Suprapubic skin (tissue), 4 donors: ENCODE results near the gene KLHL17. TPM values are rescaled to one million over a fixed set of nuclear protein-coding genes. Genes with fewer than 3 reads are reported as not detected.
"Not testable (repeated sequence)": the region's sequence is repeated elsewhere in the genome, so short reads cannot be mapped to it uniquely, and the experiment has no call there.

Source experiments
- DNase-seq, 2 donors: peaks; one replicate each; pipeline ENCODE4 v3.0.0-alpha.2; 2019; ENCODE audit warnings: low spot score in 2 of 2
- H3K27ac ChIP-seq: fragments of 200-600 bp; sonication (generic); one replicate; pipeline ENCODE4 v1.5.1; 2019
- H3K27me3 ChIP-seq: fragments of 200-600 bp; sonication (generic); one replicate; pipeline ENCODE4 v1.5.1; 2019
- H3K36me3 ChIP-seq: fragments of 200-600 bp; sonication (generic); one replicate; pipeline ENCODE4 v1.5.1; 2019
- H3K4me1 ChIP-seq: fragments of 200-600 bp; sonication (generic); one replicate; pipeline ENCODE4 v1.5.1; 2019
- H3K4me3 ChIP-seq: fragments of 200-600 bp; sonication (generic); one replicate; pipeline ENCODE4 v1.5.1; 2019; ENCODE audit warnings: mild to moderate bottlenecking
- H3K9me3 ChIP-seq: fragments of 200-600 bp; sonication (generic); one replicate; pipeline ENCODE4 v1.5.1; 2019
- CTCF ChIP-seq, 2 donors: fragments of 200-600 bp in 1 of 2; fragments of 450-650 bp in 1 of 2; sonication (generic) in 1 of 2; IDR thresholded peaks; one replicate each; pipeline ENCODE4 v1.5.1; 2016 to 2019; ENCODE audit warnings: antibody characterized with exemption in 2 of 2, mild to moderate bottlenecking in 1 of 2, moderate library complexity in 1 of 2
- EP300 ChIP-seq: sonication (generic); formaldehyde crosslinking; IDR thresholded peaks from one replicate; pipeline ENCODE4 v1.6.1; 2017; ENCODE audit warnings: antibody characterized with exemption
- POLR2A ChIP-seq, 2 donors: fragments of 450-650 bp; IDR thresholded peaks; one replicate each; pipeline ENCODE4 v1.6.1; 2017; ENCODE audit warnings: antibody characterized with exemption in 2 of 2, mild to moderate bottlenecking in 2 of 2, moderate library complexity in 2 of 2
- POLR2AphosphoS5 ChIP-seq, 3 donors: sonication (generic); formaldehyde crosslinking; IDR thresholded peaks; one replicate each; pipeline ENCODE4 v1.6.1; 2017; ENCODE audit warnings: antibody characterized with exemption in 3 of 3
- WGBS: methylation state at CpG from one replicate; pipeline ENCODE4 v1.1.5; 2018; 5-methylcytosine and 5-hydroxymethylcytosine counted together
- total RNA-seq, 4 donors: library from RNA; depleted of rRNA; stranded (reverse); fragments of >200 nt; gene quantifications; one replicate each; pipeline ENCODE4 v1.1.0, GENCODE V29; 2016

KLHL17 gene
- total RNA-seq, 4 donors from 2014 or later, result 9.7 to 38.3 (median 17.0) TPM

GRCh38 chr1:1004780-1005697 lies 44.7 kb downstream of the KLHL17 start:
- Histone ChIP-seq H3K27ac (no peak overlapping the region), H3K36me3 (no peaks in the 10 kb centered on the region), H3K27me3 (peaks cover 53% of the 10 kb centered on the region), H3K9me3 (no peaks in the 10 kb centered on the region), H3K4me1 (peaks cover 58% of the 10 kb centered on the region), H3K4me3 (no peak overlapping the region)
- peak in 1 of 2 donors; percentile 75 for DNase-seq
- TF ChIP-seq EP300, result no peak
- TF ChIP-seq POLR2A (IDR thresholded peaks at IDR 0.05), result no peak
- TF ChIP-seq CTCF (IDR thresholded peaks at IDR 0.05), result no peak
- TF ChIP-seq POLR2AphosphoS5 (IDR thresholded peaks at IDR 0.05), result no peak
- 55% methylated on average over 14 of the region's 21 CpGs for WGBS

DNA sequence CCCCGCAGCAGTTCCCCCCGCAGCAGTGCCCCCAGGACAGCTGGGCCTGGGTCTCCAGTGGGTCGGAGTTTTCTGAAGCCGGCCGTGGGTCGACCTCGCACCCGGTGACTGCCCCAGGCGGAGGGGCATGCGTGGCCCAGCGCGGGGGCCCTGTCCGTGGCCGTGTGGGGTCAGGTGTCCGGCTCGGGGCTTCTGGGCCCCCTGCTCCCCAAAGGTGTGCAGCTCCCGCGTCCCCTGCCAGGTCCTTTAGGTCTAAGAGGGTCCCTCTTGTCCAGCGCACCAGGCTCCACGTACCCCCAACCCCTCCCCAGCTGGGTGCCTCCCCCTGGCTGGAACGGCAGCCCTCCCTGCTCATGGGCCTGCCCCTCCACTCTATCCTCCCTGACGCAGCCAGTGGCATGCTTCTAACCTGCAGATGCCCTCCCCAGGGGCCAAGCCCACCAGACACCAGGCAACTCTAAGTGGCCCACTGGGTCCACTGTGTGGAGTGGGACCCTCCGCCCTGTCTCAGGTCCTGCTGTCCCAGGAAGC lies 45.5 kb downstream of the KLHL17 start:
- Histone ChIP-seq H3K27me3 (peaks cover 45% of the 10 kb centered on the region), H3K4me1 (peaks cover 50% of the 10 kb centered on the region), H3K4me3 (no peak overlapping the region), H3K9me3 (no peaks in the 10 kb centered on the region), H3K36me3 (no peaks in the 10 kb centered on the region), H3K27ac (no peak overlapping the region)
- no CpG with 5 or more reads among the region's 23 CpGs for WGBS
- TF ChIP-seq CTCF (IDR thresholded peaks at IDR 0.05) (no peak), EP300 (no peak), POLR2A (IDR thresholded peaks at IDR 0.05) (no peak), POLR2AphosphoS5 (IDR thresholded peaks at IDR 0.05) (no peak)
- peak; percentile 61 to 72 for DNase-seq

DNA sequence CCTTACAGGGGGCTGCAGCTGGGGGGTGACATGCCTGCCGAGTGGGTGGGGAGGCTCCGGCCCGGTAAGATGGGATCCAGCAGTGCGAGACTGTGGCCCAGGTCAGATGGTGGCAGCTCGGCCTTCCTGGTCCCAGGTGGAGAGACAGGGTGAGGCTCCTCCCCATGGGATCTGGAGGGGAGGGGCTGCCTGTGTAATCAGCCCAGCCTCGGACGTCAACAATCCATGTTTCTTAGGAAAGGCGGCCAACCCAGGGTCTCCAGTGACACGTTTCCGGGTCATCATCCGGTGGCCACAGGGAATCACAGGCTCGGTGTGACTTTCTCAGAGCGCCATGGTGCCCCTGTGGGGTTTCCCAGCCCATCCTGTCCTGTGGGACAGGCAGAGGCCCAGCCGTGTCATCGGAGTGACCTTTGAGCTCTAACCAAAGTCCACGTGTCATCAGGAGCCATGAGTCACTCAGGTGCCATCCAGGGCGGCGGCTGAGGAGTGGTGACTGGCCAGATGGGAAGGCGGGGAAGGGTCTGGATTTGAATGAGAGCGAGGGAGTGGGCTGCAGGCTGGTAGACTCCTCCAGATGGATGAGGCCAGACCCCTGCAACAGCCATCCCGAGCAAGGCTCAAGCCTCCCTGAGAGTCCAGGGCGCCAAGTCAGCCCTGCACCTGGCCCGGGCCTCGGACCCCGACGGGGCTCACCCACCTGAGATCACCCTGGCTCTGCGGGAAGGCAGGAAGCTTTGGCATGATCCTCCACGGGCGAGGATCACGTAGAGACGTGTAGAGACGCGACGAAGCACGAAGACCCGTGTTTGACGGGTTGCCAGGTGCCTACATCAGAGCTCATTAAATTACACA lies 46.1 kb downstream of the KLHL17 start:
- no peaks in the 10 kb centered on the region for H3K9me3 ChIP-seq
- peaks cover 38% of the 10 kb centered on the region for H3K27me3 ChIP-seq
- no peak for TF ChIP-seq CTCF (IDR thresholded peaks at IDR 0.05)
- 61% methylated on average over 13 of the region's 37 CpGs for WGBS
- H3K4me3 ChIP-seq, result no peak overlapping the region
- H3K36me3 ChIP-seq, result no peaks in the 10 kb centered on the region
- H3K4me1 ChIP-seq, result peaks cover 43% of the 10 kb centered on the region
- no peak overlapping the region for H3K27ac ChIP-seq
- DNase-seq, result peak in 1 of 2 donors; percentile 61

DNA sequence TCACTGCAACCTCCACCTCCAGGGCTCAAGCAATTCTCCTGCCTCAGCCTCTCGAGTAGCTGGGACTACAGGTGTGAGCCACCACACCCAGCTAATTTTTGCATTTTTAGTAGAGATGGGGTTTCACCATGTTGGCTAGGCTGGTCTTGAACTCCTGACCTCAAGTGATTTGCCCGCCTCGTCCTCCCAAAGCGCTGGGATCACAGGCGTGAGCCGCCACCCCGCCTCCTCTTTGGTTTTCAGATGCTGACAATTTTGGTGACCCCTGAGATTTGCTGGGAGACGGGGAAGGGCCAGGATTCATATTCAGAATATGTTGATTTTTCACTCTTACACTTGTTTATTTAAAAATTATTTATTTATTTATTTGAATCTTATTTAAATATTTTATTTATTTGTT lies 49.7 kb downstream of the KLHL17 start:
- WGBS, result 92% methylated on average over 8 of the region's 8 CpGs
- peaks cover 12% of the 10 kb centered on the region for H3K27me3 ChIP-seq

DNA sequence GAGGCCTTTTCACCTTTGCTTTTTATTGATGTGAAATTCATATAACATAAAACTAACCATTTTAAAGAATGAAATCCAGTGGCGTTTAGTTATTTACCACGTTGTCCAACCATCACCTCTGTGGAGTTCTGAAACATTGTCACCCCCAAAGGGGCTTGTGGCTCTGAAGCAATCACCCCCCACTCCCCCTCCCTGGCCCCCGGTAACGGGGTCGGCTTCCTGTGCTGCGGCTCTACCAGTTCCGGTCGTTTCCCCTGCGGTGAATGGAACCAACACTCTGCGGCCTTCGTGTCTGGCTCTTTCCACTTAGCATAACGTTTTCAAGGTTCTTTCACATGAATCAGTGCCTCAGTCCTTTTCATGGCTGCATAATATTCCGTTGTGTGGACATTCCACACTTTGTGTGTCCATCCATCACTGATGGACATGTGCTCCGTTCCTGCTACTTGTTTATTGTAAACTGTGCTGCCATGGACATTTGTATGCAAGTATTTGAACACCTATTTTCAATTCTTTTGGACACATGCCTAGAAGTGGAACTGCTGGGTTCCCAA lies 51.1 kb downstream of the KLHL17 start:
- Histone ChIP-seq H3K36me3 (no peaks in the 10 kb centered on the region), H3K27ac (no peak overlapping the region), H3K9me3 (no peaks in the 10 kb centered on the region), H3K4me1 (peaks cover 32% of the 10 kb centered on the region), H3K4me3 (no peak overlapping the region), H3K27me3 (no peaks in the 10 kb centered on the region)
- WGBS, result 86% methylated on average over 14 of the region's 14 CpGs
- DNase-seq, result no peak
- TF ChIP-seq POLR2A (IDR thresholded peaks at IDR 0.05) (no peak), POLR2AphosphoS5 (IDR thresholded peaks at IDR 0.05) (no peak), EP300 (no peak), CTCF (IDR thresholded peaks at IDR 0.05) (no peak)

More for the DNA sequence above, 49.7 kb downstream of the KLHL17 start:
- H3K4me3 ChIP-seq, H3K27ac ChIP-seq, DNase-seq, H3K36me3 ChIP-seq, H3K9me3 ChIP-seq: not testable (repeated sequence)
- peaks cover 44% of the 10 kb centered on the region for H3K4me1 ChIP-seq

DNA sequence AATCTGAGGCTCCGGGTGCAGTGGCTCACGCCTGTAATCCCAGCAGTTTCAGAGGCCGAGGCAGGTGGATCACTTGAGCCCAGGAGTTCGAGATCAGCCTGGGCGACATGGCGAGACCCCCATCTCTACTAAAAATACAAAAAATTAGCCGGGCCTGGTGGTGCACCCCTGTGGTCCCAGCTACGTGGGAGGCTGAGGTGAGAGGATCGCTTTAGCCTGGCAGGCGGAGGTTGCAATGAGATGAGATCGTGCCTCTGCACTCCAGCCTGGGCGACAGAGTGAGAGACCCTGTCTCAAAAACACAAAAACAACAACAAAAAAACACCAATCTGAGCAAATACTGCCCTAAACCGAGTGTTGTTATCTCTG lies 52.3 kb downstream of the KLHL17 start:
- WGBS, result 70% methylated on average over 13 of the region's 13 CpGs
- Histone ChIP-seq H3K4me1 (peaks cover 22% of the 10 kb centered on the region), H3K4me3 (peak overlapping the region; percentile 50), H3K27ac (peak overlapping the region; percentile 36)
- H3K27me3 ChIP-seq, DNase-seq, H3K36me3 ChIP-seq, H3K9me3 ChIP-seq: not testable (repeated sequence)
